ENCODE data around the gene TSHZ2. TPM values are rescaled to one million over a fixed set of nuclear protein-coding genes. Genes with fewer than 3 reads are reported as not detected.

TSHZ2 gene
- total RNA-seq, 1 donor from 2014 or later: 9.9 TPM

DNA sequence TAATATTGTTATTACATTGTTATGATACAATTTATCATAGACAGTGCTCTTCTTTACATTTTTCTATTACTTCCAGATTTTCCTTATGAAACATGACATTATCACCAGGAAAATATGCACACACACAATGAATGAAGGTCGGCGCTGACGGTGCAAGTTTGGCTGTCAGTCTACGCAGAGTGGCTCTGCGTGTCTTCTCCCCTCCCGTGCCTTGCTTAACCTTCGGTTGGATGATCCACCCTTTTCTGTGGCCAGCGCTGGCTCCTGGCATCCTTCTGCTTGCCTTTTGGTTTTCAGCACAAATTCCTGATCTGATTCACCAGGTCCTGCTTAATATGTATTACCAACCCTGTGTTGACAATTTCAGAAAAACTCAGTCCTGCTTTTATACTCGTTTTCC is 157.4 kb downstream of the TSHZ2 start:
- Histone ChIP-seq H3K36me3 (ENCODE audit: control insufficient read depth in 3 of 3, insufficient read depth in 3 of 3, low read length in 3 of 3) (no peaks in the 10 kb centered on the region), H3K9ac (ENCODE audit: low read depth in 1 of 3, low read length in 3 of 3) (no peak overlapping the region), H3K4me3 (ENCODE audit: low read length in 3 of 3) (no peak overlapping the region), H3K27ac (ENCODE audit: low read depth, low read length) (no peak overlapping the region), H3K4me1 (ENCODE audit: control insufficient read depth in 3 of 3, insufficient read depth in 3 of 3, low read length in 3 of 3) (no peaks in the 10 kb centered on the region), H3K27me3 (ENCODE audit: control insufficient read depth in 3 of 3, insufficient read depth in 3 of 3, low read length in 3 of 3) (no peaks in the 10 kb centered on the region), H3K9me3 (ENCODE audit: control insufficient read depth in 3 of 3, low read length in 3 of 3) (no peaks in the 10 kb centered on the region)

DNA sequence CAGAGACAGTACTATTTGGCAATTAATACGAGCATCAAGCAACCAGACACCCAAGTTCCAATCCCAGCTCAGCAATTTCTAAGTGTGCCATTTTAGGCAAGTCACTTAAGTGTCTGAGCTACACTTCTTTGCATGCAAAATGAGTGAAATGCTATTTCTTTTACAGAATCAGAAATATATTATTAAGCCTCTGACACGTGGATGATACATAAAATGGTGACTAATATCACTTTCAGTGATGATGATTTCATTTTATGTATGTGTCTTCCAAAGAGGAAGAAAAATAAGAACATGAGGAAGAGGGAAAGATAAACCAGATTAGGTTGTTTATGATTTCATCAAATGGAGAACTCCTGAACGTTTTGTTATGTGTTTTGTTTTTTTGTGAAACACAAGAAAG is 158.6 kb downstream of the TSHZ2 start:
- no peaks in the 10 kb centered on the region for H3K4me1 ChIP-seq (ENCODE audit: control insufficient read depth in 3 of 3, insufficient read depth in 3 of 3, low read length in 3 of 3)
- H3K9ac ChIP-seq (ENCODE audit: low read depth in 1 of 3, low read length in 3 of 3): no peak overlapping the region
- no peak overlapping the region for H3K4me3 ChIP-seq (ENCODE audit: low read length in 3 of 3)
- no peak overlapping the region for H3K27ac ChIP-seq (ENCODE audit: low read depth, low read length)
- H3K27me3 ChIP-seq (ENCODE audit: control insufficient read depth in 3 of 3, insufficient read depth in 3 of 3, low read length in 3 of 3): peaks cover 0 to 2% (median 0%) of the 10 kb centered on the region in 3 donors
- H3K36me3 ChIP-seq (ENCODE audit: control insufficient read depth in 3 of 3, insufficient read depth in 3 of 3, low read length in 3 of 3): no peaks in the 10 kb centered on the region
- no peaks in the 10 kb centered on the region for H3K9me3 ChIP-seq (ENCODE audit: control insufficient read depth in 3 of 3, low read length in 3 of 3)

DNA sequence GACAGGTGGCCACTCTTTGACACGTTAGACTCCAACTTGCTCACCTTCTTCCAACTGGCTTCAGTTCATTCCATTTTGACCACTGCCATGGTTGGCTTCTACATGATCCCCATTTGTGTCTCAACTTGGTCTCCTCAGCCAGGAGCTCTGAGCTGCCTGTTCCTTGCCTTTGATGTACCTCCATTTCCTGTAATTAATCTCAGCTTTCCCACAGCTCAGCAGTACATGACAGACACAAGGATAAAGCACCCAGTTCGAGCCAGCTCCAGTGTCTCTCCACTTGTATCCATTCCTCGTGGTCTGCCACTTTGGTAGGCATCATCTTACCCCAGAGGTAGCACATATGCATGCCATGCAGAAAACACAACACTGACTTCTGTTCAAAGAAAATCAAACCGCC is 161.0 kb downstream of the TSHZ2 start:
- H3K9me3 ChIP-seq (ENCODE audit: control insufficient read depth in 3 of 3, low read length in 3 of 3): no peaks in the 10 kb centered on the region
- no peak overlapping the region for H3K4me3 ChIP-seq (ENCODE audit: low read length in 3 of 3)
- no peak overlapping the region for H3K9ac ChIP-seq (ENCODE audit: low read depth in 1 of 3, low read length in 3 of 3)
- H3K27me3 ChIP-seq (ENCODE audit: control insufficient read depth in 3 of 3, insufficient read depth in 3 of 3, low read length in 3 of 3): peaks cover 0 to 2% (median 0%) of the 10 kb centered on the region in 3 donors
- H3K36me3 ChIP-seq (ENCODE audit: control insufficient read depth in 3 of 3, insufficient read depth in 3 of 3, low read length in 3 of 3): no peaks in the 10 kb centered on the region
- no peaks in the 10 kb centered on the region for H3K4me1 ChIP-seq (ENCODE audit: control insufficient read depth in 3 of 3, insufficient read depth in 3 of 3, low read length in 3 of 3)
- H3K27ac ChIP-seq (ENCODE audit: low read depth, low read length): no peak overlapping the region

GRCh38 chr20:53133628-53134027 is 161.5 kb downstream of the TSHZ2 start:
- H3K27me3 ChIP-seq (ENCODE audit: control insufficient read depth in 3 of 3, insufficient read depth in 3 of 3, low read length in 3 of 3): peaks cover 0 to 2% (median 0%) of the 10 kb centered on the region in 3 donors
- H3K9me3 ChIP-seq (ENCODE audit: control insufficient read depth in 3 of 3, low read length in 3 of 3): no peaks in the 10 kb centered on the region
- H3K4me3 ChIP-seq (ENCODE audit: low read length in 3 of 3): no peak overlapping the region
- no peaks in the 10 kb centered on the region for H3K4me1 ChIP-seq (ENCODE audit: control insufficient read depth in 3 of 3, insufficient read depth in 3 of 3, low read length in 3 of 3)
- H3K27ac ChIP-seq (ENCODE audit: low read depth, low read length): no peak overlapping the region
- no peaks in the 10 kb centered on the region for H3K36me3 ChIP-seq (ENCODE audit: control insufficient read depth in 3 of 3, insufficient read depth in 3 of 3, low read length in 3 of 3)
- no peak overlapping the region for H3K9ac ChIP-seq (ENCODE audit: low read depth in 1 of 3, low read length in 3 of 3)

GRCh38 chr20:53136473-53136872 is 164.3 kb downstream of the TSHZ2 start:
- Histone ChIP-seq H3K9ac (ENCODE audit: low read depth in 1 of 3, low read length in 3 of 3) (no peak overlapping the region), H3K27me3 (ENCODE audit: control insufficient read depth in 3 of 3, insufficient read depth in 3 of 3, low read length in 3 of 3) (peaks cover 0 to 2% (median 0%) of the 10 kb centered on the region in 3 donors), H3K4me3 (ENCODE audit: low read length in 3 of 3) (no peak overlapping the region), H3K9me3 (ENCODE audit: control insufficient read depth in 3 of 3, low read length in 3 of 3) (no peaks in the 10 kb centered on the region), H3K36me3 (ENCODE audit: control insufficient read depth in 3 of 3, insufficient read depth in 3 of 3, low read length in 3 of 3) (no peaks in the 10 kb centered on the region), H3K27ac (ENCODE audit: low read depth, low read length) (no peak overlapping the region), H3K4me1 (ENCODE audit: control insufficient read depth in 3 of 3, insufficient read depth in 3 of 3, low read length in 3 of 3) (no peaks in the 10 kb centered on the region)

- no peaks in the 10 kb centered on the region for H3K36me3 ChIP-seq (ENCODE audit: control insufficient read depth in 3 of 3, insufficient read depth in 3 of 3, low read length in 3 of 3)
- H3K9me3 ChIP-seq (ENCODE audit: control insufficient read depth in 3 of 3, low read length in 3 of 3): no peaks in the 10 kb centered on the region
- no peak overlapping the region for H3K4me3 ChIP-seq (ENCODE audit: low read length in 3 of 3)
- H3K27ac ChIP-seq (ENCODE audit: low read depth, low read length): no peak overlapping the region
- H3K27me3 ChIP-seq (ENCODE audit: control insufficient read depth in 3 of 3, insufficient read depth in 3 of 3, low read length in 3 of 3): peaks cover 0 to 2% (median 0%) of the 10 kb centered on the region in 3 donors
- H3K9ac ChIP-seq (ENCODE audit: low read depth in 1 of 3, low read length in 3 of 3): no peak overlapping the region
- no peaks in the 10 kb centered on the region for H3K4me1 ChIP-seq (ENCODE audit: control insufficient read depth in 3 of 3, insufficient read depth in 3 of 3, low read length in 3 of 3)
These were observed 166.5 kb downstream of the TSHZ2 start for GRCh38 chr20:53138454-53139262.

DNA sequence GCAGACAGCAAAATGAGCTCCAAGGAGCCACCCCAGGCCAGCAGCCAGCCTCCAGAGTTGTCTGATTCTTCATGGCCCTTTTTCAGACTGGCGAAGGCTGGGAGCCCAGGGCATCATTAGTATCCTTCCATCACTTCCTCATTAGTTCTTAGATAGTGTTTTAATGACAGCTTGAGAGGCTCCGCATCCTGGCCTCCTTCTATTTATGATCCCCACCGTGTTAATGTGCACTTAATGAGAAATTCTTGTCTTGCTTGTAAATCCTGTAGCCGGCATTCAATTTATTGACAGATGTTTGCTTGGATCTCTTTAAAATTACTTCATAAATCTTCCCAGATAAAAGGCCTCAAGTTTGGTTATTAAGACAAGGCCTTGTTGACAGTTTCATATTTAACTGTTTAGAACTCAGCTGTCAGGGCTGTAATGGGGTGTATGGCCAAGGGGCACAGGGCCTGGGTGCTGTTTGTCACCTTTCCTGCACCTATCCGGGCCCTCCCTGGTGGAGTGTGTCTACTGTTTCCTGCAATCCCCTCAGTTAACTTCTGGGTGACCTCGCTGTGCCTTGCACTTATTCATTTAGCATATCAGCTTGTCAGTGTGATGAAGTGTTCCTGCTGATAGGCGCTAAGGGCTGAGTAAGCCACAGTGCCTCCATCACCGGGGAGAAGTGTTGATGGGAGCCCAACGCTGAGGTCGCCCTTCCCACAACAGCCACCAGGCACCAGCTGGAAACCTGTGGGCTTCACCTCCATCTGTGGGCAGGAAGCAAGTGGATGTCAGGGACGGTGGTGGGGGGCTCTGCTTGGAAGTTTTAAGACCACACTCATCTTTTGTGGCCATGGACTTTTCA is 169.3 kb downstream of the TSHZ2 start:
- no peak overlapping the region for H3K27ac ChIP-seq (ENCODE audit: low read depth, low read length)
- H3K27me3 ChIP-seq (ENCODE audit: control insufficient read depth in 3 of 3, insufficient read depth in 3 of 3, low read length in 3 of 3): no peaks in the 10 kb centered on the region
- H3K9me3 ChIP-seq (ENCODE audit: control insufficient read depth in 3 of 3, low read length in 3 of 3): no peaks in the 10 kb centered on the region
- no peak overlapping the region for H3K9ac ChIP-seq (ENCODE audit: low read depth in 1 of 3, low read length in 3 of 3)
- no peaks in the 10 kb centered on the region for H3K36me3 ChIP-seq (ENCODE audit: control insufficient read depth in 3 of 3, insufficient read depth in 3 of 3, low read length in 3 of 3)
- H3K4me1 ChIP-seq (ENCODE audit: control insufficient read depth in 3 of 3, insufficient read depth in 3 of 3, low read length in 3 of 3): no peaks in the 10 kb centered on the region
- no peak overlapping the region for H3K4me3 ChIP-seq (ENCODE audit: low read length in 3 of 3)

DNA sequence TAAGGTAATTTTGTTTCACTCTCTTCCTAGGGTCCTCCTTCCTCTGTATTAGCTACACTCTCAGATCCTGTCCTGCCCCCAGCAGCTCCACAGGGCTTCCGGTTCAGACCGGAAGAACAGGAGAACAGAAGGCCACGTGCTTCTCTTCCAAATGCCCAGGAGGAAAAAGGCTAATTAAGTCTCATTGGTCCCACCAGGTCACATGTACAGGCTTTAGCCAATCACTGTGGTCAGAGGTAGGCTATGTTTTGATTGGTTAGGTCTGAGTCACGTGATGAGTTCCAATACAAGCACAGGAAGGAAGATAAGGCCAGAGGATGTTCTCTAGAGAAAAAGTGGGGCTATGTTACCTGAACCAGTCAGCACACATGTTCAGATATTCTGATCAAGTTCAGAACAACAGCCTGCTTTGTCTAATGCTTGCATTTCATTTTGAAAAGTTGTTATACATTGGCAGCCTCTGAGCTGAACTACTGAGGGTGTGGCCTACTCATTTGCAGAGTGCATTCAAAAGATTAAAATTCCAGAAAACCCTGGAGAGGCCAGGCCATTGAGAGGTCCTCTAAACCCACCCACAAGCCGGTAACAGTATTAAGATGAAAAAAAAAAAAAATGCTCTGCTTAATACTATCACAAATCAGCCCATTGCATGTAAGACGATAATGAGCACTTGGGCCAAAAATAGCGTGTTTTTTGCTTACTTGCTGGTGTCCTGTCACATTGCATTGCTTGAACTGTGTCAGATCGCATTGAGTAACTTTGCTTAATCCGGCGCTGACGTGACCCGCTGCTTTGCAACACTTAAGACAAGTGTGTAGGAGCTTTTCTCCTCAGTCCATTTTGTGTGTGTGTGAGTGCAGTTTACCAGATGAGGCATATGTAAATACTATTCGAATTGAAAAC is 170.3 kb downstream of the TSHZ2 start:
- Histone ChIP-seq H3K27ac (ENCODE audit: low read depth, low read length) (no peak overlapping the region), H3K4me3 (ENCODE audit: low read length in 3 of 3) (no peak overlapping the region), H3K36me3 (ENCODE audit: control insufficient read depth in 3 of 3, insufficient read depth in 3 of 3, low read length in 3 of 3) (no peaks in the 10 kb centered on the region), H3K9ac (ENCODE audit: low read depth in 1 of 3, low read length in 3 of 3) (no peak overlapping the region), H3K27me3 (ENCODE audit: control insufficient read depth in 3 of 3, insufficient read depth in 3 of 3, low read length in 3 of 3) (no peaks in the 10 kb centered on the region), H3K9me3 (ENCODE audit: control insufficient read depth in 3 of 3, low read length in 3 of 3) (no peaks in the 10 kb centered on the region), H3K4me1 (ENCODE audit: control insufficient read depth in 3 of 3, insufficient read depth in 3 of 3, low read length in 3 of 3) (no peaks in the 10 kb centered on the region)

DNA sequence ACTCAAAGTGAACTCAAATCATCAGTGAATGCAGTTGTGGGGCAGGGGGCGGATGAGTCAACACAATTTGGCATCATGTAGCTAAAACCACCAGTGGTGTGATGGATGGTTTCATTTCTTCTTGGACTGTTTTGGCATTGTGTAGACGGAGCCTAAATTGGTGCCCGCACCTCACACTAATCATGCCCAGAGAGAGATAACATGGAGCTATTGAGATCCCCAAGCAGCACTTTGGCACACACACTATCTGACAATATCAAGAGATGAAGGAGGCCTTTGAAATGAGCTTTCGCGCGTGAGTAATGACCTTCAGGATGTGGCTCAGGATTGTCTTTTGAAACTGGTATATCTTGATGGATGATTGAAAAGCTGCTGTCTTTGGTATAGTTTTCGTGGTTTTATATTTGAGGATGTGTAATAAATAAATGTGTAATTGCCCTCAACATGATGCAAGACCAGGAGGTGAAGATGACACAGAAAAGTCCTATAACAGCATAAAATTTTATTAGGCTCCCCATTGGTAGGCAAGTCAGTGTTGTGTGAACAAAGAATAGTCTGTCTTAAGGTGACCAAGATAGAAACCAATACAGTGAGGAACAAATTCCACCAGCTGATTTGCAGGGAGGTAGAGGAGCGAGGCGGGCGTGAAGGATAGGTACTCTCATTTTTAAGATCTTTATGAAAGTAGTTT is 174.2 kb downstream of the TSHZ2 start:
- Histone ChIP-seq H3K36me3 (ENCODE audit: control insufficient read depth in 3 of 3, insufficient read depth in 3 of 3, low read length in 3 of 3) (no peaks in the 10 kb centered on the region), H3K27ac (ENCODE audit: low read depth, low read length) (no peak overlapping the region), H3K9ac (ENCODE audit: low read depth in 1 of 3, low read length in 3 of 3) (no peak overlapping the region), H3K4me3 (ENCODE audit: low read length in 3 of 3) (no peak overlapping the region), H3K9me3 (ENCODE audit: control insufficient read depth in 3 of 3, low read length in 3 of 3) (no peaks in the 10 kb centered on the region), H3K27me3 (ENCODE audit: control insufficient read depth in 3 of 3, insufficient read depth in 3 of 3, low read length in 3 of 3) (no peaks in the 10 kb centered on the region), H3K4me1 (ENCODE audit: control insufficient read depth in 3 of 3, insufficient read depth in 3 of 3, low read length in 3 of 3) (peaks cover 0 to 11% (median 0%) of the 10 kb centered on the region in 3 donors)

All from skeletal muscle tissue (tissue), 4 donors.